GM18502 (cell line): ENCODE data around the gene CDC40.
"Not testable (repeated sequence)": the region's sequence is repeated elsewhere in the genome, so short reads cannot be mapped to it uniquely, and the experiment has no call there.

ENCODE experiments used
- ATAC-seq: cut with Tn5 transposase; IDR thresholded peaks from one replicate; pipeline ENCODE4 v1.9.1; 2021; ENCODE audit warnings: mild to moderate bottlenecking; ENCODE audit not compliant: unreplicated experiment, poor library complexity

The CDC40 gene

DNA sequence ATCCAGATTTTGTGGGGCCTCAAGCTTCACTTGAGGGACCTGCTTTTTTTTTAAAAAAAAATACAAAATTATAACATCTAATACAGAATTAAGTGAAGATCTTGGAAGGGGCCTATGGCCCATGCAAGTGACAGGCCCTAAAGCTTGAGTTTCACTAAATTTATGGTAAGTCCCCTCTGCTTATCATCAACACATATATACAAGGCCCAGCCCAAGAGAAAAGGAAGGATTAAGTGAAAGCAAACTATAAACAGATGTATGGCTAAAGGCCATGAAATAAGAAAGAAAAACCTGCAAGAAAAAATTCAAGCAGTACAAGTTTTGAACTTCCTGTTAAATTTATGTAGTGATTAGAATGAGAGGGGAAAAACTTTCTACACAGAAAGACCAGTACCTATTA lies 86.8 kb downstream of the CDC40 start:
- ATAC-seq = no peak

DNA sequence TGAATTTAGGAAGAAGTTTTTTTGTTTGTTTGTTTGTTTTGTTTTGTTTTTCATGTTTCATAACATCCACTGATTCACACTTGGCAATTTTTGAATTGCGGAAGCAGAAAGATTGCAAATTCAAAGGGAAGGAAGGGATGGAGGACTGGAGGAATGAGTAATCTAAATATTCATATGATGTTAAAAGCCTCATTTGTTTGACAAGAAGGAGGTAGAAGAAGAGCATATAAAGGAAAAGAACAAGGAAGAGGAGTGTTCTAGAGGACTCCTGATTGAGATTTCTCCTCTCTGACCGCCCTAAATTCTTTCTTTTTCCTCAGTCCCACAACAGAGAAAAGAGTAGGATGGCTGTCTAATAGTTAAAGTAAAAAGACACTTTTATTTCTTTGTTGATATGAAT lies 89.4 kb downstream of the CDC40 start:
- ATAC-seq = no peak

DNA sequence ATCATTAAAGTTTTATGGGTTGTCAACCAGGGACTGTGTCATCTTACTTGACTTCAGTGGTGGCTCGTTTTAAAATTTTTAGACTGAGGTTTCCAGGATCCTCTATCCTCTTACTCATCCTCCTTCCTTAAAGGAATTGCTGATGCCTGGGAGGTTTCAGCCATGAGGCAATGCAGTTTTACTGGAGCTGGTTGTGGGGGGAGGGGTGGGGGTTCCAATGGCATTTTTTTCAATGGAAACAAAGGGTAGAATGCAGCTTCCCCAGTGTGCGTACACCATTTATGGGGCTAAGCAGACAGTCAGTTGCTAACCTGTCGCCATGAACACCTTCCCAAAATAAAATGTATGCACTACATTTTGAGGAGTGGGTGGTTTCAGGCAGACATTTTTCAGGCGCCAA lies 89.9 kb downstream of the CDC40 start:
- ATAC-seq = no peak

DNA sequence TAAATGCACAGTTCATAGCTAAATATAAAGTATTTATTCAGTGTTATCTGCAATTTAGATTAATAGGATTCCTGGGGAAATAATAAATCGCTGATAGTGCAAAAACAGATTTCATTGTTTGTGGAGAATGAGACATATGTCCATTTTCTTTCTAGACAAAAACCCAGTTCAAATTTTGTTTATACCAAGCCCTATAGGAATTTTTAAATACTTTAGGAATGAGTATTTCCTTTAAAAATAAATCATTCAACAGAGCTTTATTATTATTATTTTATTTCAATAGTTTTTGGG lies 91.5 kb downstream of the CDC40 start:
- no peak for ATAC-seq

DNA sequence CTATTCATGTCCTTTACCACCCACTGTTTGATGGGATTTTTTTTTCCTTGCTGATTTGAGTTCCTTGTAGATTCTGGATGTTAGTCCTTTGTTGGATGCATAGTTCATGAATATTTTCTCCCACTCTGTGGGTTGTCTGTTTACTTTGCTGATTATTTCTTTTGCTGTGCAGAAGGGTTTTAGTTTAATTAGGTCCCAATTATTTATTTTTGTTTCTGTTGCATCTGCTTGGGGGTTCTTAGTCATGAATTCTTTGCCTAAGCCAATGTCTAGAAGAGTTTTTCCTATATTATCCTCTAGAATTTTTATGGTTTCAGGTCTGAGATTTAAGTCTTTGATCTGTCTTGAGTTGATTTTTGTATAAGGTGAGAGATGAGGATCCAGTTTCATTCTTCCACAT lies 92.6 kb downstream of the CDC40 start:
- ATAC-seq = not testable (repeated sequence)

DNA sequence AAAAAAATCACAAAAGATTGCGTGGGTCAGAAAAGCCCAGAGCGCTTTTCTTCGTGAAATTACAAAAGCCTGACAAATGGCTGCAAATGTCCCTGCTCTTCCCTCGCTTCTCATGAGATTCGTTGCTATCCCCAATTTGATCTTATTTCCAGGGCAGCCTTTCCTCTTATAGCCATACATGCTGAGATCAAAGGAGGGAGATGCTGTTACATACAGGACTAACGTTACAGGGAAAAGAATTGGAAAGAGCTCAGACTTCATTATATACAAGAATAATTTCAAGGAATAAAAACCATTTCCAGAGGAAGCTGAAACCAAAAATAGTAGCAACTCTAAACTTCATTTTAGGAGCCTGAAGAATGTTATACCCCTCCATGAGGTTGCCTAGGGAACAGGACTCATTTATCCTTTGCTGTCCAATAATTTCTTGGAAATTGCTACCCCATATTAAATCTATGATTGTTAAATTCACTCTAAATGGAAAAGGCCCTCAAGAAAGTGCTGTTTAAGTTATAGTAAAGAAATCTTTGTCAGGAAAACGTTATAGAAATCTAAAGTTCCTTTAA lies 97.0 kb downstream of the CDC40 start:
- ATAC-seq = no peak
